Omental fat pad (tissue), 4 donors: ENCODE measurements around the gene SLK. TPM values are rescaled to one million over a fixed set of nuclear protein-coding genes. Genes with fewer than 3 reads are reported as not detected.

Source experiments
- ATAC-seq: fragments of 150-250 bp; one replicate; pipeline ENCODE4 v1.9.1; 2016; ENCODE audit warnings: mild to moderate bottlenecking, moderate library complexity; ENCODE audit not compliant: low FRiP score
- DNase-seq: peaks from one replicate; pipeline ENCODE4 v3.0.0-alpha.2; 2019; ENCODE audit warnings: low spot score
- total RNA-seq, 4 donors: library from RNA; depleted of rRNA; stranded (reverse); fragments of >200 nt; gene quantifications; one replicate each; pipeline ENCODE4 v1.1.0, GENCODE V29; 2016
- TF ChIP-seq, protein P1 (sequence below), 3 donors: fragments of 450-650 bp; IDR thresholded peaks; one replicate each; pipeline ENCODE4 v1.5.1; 2016 to 2017; ENCODE audit warnings: antibody characterized with exemption in 3 of 3, mild to moderate bottlenecking in 3 of 3, moderate library complexity in 2 of 3

The SLK gene
- 10 to 100 TPM; 49.0 to 97.0 (median 61.8) TPM for total RNA-seq

DNA sequence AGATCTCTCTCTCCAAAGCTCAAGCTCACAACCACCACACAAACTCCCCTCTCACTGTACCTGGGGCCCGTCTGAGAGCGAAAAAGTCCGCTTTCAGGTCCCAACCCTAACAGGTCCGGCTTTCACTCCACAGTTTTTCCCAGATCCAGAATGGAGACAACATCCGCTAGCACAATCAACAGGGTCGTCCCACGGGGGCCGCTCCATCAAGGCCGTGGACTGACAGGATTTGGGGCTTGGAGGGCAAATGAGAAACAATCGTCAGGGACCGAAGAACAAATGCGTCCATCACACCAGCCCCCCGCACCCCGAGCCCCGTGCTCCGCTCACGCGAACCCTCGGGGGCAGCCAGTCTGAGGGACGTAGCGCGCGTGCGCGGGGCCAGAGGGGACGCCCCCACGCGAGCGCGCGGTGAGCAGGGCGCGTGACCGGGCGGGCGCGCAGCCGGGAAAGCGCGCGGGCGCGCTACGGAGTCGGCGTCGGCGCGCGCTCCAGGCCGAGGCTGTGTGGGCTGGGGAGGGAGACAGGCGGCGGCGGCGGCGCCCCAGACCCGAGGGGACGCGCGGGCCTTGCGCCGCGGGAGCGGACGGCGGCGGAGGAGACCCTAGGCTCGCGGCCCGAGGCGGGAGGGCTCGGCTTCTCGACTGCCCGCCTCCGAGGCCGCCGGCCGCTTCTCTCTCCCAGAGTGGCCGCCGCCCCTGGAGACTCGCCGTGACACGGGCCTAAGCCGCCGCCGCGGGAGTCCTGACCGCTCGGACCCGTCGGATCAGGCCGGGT lies at the start of gene SLK:
TSS of gene SLK (plus strand) at position 470 of the 777 bp plus-strand sequence. CDS start 606 bp downstream, outside the sequence.
- ATAC-seq (peak; percentile 88), DNase-seq (peak; percentile 48)
- TF ChIP-seq, protein P1, sequence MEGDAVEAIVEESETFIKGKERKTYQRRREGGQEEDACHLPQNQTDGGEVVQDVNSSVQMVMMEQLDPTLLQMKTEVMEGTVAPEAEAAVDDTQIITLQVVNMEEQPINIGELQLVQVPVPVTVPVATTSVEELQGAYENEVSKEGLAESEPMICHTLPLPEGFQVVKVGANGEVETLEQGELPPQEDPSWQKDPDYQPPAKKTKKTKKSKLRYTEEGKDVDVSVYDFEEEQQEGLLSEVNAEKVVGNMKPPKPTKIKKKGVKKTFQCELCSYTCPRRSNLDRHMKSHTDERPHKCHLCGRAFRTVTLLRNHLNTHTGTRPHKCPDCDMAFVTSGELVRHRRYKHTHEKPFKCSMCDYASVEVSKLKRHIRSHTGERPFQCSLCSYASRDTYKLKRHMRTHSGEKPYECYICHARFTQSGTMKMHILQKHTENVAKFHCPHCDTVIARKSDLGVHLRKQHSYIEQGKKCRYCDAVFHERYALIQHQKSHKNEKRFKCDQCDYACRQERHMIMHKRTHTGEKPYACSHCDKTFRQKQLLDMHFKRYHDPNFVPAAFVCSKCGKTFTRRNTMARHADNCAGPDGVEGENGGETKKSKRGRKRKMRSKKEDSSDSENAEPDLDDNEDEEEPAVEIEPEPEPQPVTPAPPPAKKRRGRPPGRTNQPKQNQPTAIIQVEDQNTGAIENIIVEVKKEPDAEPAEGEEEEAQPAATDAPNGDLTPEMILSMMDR (IDR thresholded peaks at IDR 0.05) = no peak

- peak; percentile 45 for ATAC-seq
- no peak for DNase-seq
- TF ChIP-seq, protein P1 (IDR thresholded peaks at IDR 0.05) = no peak
These were observed 49.5 kb upstream of the SLK start for GRCh38 chr10:103917302-103918052.

DNA sequence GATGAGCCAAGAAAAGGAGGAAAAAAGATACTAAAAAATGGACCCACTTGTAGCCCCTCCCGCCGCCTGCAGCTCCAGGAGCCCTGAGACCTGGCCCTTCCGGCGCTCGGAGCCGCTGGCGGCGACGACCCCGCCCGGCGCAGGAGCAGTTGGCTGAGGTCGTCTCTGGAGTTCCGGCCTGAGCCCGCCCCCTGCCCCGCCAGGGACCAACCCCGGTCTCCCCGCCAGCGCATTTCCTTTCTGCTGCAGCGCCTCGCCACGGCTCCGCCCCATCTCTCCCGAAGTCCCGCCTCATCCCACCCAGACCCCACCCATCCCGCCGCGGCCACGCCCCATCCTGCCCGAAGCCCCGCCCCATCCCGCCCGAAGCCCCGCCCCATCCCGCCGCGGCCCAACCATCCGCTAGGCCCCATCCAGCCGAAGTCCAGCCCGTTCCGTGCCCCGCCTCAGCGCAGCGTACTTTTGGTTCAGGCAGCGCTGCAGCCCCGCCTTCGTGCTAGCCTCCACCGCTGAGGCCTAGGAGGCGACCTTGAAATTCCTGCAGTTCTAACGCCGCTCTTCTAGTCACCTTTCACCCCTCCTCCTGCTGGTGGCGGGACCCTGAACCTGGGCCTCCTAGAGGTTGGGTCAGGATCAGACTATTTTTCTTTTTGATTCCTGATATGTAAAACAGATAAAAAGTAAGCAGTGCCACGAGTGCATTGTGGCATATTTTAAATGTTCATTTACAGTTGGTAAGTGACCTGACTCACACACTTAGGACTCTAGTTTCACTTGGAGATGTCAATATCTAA lies 48.7 kb upstream of the SLK start, which contains the start of gene STN1:
TSS of gene STN1 (minus strand) at position 132 of the 794 bp plus-strand sequence. CDS start 590 bp downstream, outside the sequence.
- peak; percentile 96 for ATAC-seq
- TF ChIP-seq, protein P1 (IDR thresholded peaks at IDR 0.05) = no peak
- DNase-seq = peak; percentile 75

DNA sequence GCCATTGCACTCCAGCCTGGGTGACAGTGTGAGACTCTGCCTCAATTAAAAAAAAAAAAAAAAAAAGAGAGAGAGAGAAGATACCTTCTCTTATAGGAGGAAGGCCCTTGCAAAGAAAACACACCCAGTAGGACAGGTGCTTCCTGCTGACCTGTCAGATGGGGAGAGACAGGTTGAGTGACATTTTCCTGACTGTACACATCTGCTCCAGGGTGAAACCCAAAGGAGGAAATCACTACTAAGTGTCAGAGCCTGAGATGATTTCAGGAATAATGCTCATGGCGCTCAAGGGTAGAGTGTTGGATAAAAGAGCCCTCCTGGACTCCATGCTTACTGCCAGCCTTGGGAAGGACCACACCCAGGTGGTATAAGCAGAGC lies 47.3 kb upstream of the SLK start:
- no peak for ATAC-seq
- TF ChIP-seq, protein P1 (IDR thresholded peaks at IDR 0.05) = no peak
- no peak for DNase-seq

DNA sequence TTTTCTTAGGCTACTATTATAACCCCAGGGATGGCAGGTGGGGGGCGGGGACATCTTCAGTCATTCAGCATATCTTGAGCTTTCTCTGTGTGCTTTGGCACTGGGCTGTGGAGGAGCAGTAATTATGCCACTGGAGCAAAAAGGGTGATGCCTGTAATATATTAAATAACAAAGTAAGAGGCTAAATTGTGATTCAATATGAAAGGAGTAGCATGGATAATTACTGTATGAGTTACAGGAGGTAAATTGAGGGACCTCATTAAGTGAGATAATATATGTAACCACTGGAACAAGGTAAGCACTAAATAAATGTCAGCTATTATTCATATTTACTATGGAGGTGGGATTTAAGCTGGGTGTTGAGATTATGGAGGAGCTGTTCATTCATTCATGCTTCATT lies 45.7 kb upstream of the SLK start:
- no peak for ATAC-seq
- TF ChIP-seq, protein P1 (IDR thresholded peaks at IDR 0.05) = no peak
- no peak for DNase-seq

DNA sequence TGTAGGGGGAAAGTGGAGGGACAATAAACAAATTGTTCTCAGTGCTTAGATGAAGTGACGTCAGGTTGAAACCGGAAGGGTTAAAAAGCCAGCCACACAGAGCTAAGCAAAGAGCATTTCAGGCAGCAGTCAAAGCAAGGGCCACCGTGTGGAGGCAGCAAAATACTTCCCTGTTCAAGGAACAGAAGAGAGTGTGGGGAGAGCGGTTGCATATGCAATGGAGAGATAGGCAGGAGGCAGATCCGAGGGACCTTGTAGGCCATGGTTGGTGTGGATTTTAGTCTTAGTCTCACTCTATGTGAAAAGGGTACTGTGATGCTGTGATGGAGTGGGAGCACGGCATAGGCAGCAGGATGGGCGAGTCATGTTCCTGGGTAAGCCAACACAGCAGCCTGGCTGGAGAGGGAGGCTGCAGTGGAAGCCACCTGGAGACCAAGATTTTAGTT lies 45.2 kb upstream of the SLK start:
- DNase-seq (no peak), ATAC-seq (no peak)
- TF ChIP-seq, protein P1 (IDR thresholded peaks at IDR 0.05) = no peak
